H1 (cell line): Measurements from ENCODE around the gene TPPP2. TPM values are rescaled to one million over a fixed set of nuclear protein-coding genes. Genes with fewer than 3 reads are reported as not detected.
A peak's percentile ranks its signal among the peaks of the same experiment; 100 is the strongest.

Experiments used
- CTCF ChIA-PET: fragments of 300-600 bp; sonication (Branson Sonifier 250); formaldehyde crosslinking; loops from one replicate; lab custom pipeline; 2021; ENCODE audit not compliant: partially characterized antibody; lab: Charles Lee
- POLR2A ChIA-PET: fragments of 300-600 bp; sonication (Branson Sonifier 250); formaldehyde crosslinking; loops from one replicate; lab custom pipeline; 2021; ENCODE audit warnings: inconsistent platforms; ENCODE audit not compliant: partially characterized antibody; lab: Charles Lee
- DNase-seq, 2 experiments: peaks; one replicate each; pipeline versions ENCODE4 v3.0.0 to v3.0.0-alpha.2; 2010 to 2022; ENCODE audit warnings: low spot score in 2 of 2, low read depth in 1 of 2, mixed read lengths in 1 of 2
- FAIRE-seq: peaks from 2 replicates; lab custom pipeline; 2011; peaks lifted over from hg19 to GRCh38; lab: Jason Lieb, UNC
- H2AFZ ChIP-seq: 2 replicates; pipeline ENCODE4 v1.8.1; 2012; ENCODE audit warnings: low read length, inconsistent platforms
- H2AK5ac ChIP-seq: 2 replicates; pipeline ENCODE4 v1.6.1; 2013; ENCODE audit warnings: low read depth, low read length
- H2BK120ac ChIP-seq: replicated peaks from 2 replicates; pipeline ENCODE3; 2013; ENCODE audit warnings: low read depth, low read length, inconsistent platforms
- H2BK12ac ChIP-seq: 2 replicates; pipeline ENCODE4 v1.6.1; 2013; ENCODE audit warnings: low read depth, low read length
- H2BK15ac ChIP-seq: 2 replicates; pipeline ENCODE4 v1.6.1; 2013; ENCODE audit warnings: low read length
- H2BK20ac ChIP-seq: 2 replicates; pipeline ENCODE4 v1.6.1; 2013; ENCODE audit warnings: low read length
- H2BK5ac ChIP-seq: 2 replicates; pipeline ENCODE4 v1.6.1; 2013; ENCODE audit warnings: low read depth, low read length
- H3K14ac ChIP-seq: 2 replicates; pipeline ENCODE4 v1.6.1; 2013; ENCODE audit warnings: inconsistent platforms; ENCODE audit not compliant: insufficient read length
- H3K18ac ChIP-seq: 2 replicates; pipeline ENCODE4 v1.6.1; 2013; ENCODE audit warnings: low read length; ENCODE audit errors: extremely low read depth
- H3K23ac ChIP-seq: 2 replicates; pipeline ENCODE4 v1.6.1; 2013; ENCODE audit warnings: inconsistent platforms; ENCODE audit not compliant: insufficient read length
- H3K23me2 ChIP-seq: 2 replicates; pipeline ENCODE4 v1.6.1; 2013; ENCODE audit warnings: low read depth, low read length
- H3K27ac ChIP-seq: 2 replicates; pipeline ENCODE4 v1.6.1; 2011; ENCODE audit warnings: low read depth, low read length, inconsistent platforms
- H3K27me3 ChIP-seq, 4 experiments: replicated peaks in 1 of 4; 1 replicate in 1 of 4; 2 replicates in 3 of 4; pipeline versions ENCODE4 v1.6.1 to v1.8.1; 2011 to 2013; ENCODE audit warnings: low read length in 3 of 4, mild to moderate bottlenecking in 3 of 4, inconsistent platforms in 2 of 4, mixed read lengths in 2 of 4, moderate library complexity in 1 of 4; ENCODE audit not compliant: control insufficient read depth in 3 of 4, insufficient read depth in 3 of 4; ENCODE audit errors: extremely low read depth in 1 of 4
- H3K36me3 ChIP-seq, 4 experiments: 2 replicates each; pipeline versions ENCODE4 v1.6.1 to v1.8.1; 2011 to 2013; ENCODE audit warnings: mild to moderate bottlenecking in 4 of 4, low read length in 3 of 4, moderate library complexity in 2 of 4, control low read depth in 1 of 4, inconsistent platforms in 1 of 4; ENCODE audit not compliant: insufficient read depth in 4 of 4, control insufficient read depth in 2 of 4
- H3K4ac ChIP-seq: replicated peaks from 2 replicates; pipeline ENCODE3; 2013; ENCODE audit warnings: low read length, low read depth, mixed read lengths, inconsistent platforms; ENCODE audit not compliant: insufficient read length
- H3K4me1 ChIP-seq, 4 experiments: replicated peaks in 1 of 4; 1 replicate in 1 of 4; 2 replicates in 3 of 4; pipeline versions ENCODE4 v1.6.1 to v1.8.1; 2011 to 2013; ENCODE audit warnings: low read length in 3 of 4, inconsistent platforms in 2 of 4, mixed read lengths in 1 of 4; ENCODE audit not compliant: insufficient read depth in 4 of 4, control insufficient read depth in 3 of 4
- H3K4me2 ChIP-seq, 2 experiments: 2 replicates each; pipeline versions ENCODE4 v1.6.1 to v1.8.1; 2011 to 2013; ENCODE audit warnings: low read depth in 2 of 2, low read length in 2 of 2, control low read depth in 1 of 2, inconsistent platforms in 1 of 2, mild to moderate bottlenecking in 1 of 2; ENCODE audit not compliant: insufficient read depth in 1 of 2
- H3K4me3 ChIP-seq, 4 experiments: fragments of 200-600, 300-600 bp in 1 of 4; sonication (generic), shearing (Covaris generic), sonication (Bioruptor Twin) in 1 of 4; 2 replicates each; pipeline versions ENCODE4 v1.5.1 to v1.8.1; 2011 to 2016; ENCODE audit warnings: low read length in 4 of 4, low read depth in 3 of 4, control low read depth in 2 of 4, inconsistent platforms in 2 of 4, mild to moderate bottlenecking in 2 of 4, mixed read lengths in 1 of 4, moderate library complexity in 1 of 4; ENCODE audit not compliant: insufficient read depth in 2 of 4; ENCODE audit errors: extremely low read depth in 1 of 4
- H3K56ac ChIP-seq: replicated peaks from 2 replicates; pipeline ENCODE3; 2013; ENCODE audit warnings: low read depth, mild to moderate bottlenecking, mixed read lengths, low read length, inconsistent platforms; ENCODE audit not compliant: insufficient read length
- H3K79me1 ChIP-seq: 2 replicates; pipeline ENCODE4 v1.6.1; 2013; ENCODE audit warnings: low read depth, low read length, control low read depth
- H3K79me2 ChIP-seq, 2 experiments: 2 replicates each; pipeline versions ENCODE4 v1.6.1 to v1.8.1; 2012 to 2013; ENCODE audit warnings: low read length in 2 of 2, mild to moderate bottlenecking in 2 of 2, inconsistent platforms in 1 of 2; ENCODE audit not compliant: insufficient read depth in 2 of 2, control insufficient read depth in 1 of 2
- H3K9ac ChIP-seq, 4 experiments: replicated peaks in 1 of 4; 1 replicate in 1 of 4; 2 replicates in 3 of 4; pipeline versions ENCODE4 v1.6.1 to v1.8.1; 2011 to 2013; ENCODE audit warnings: low read depth in 3 of 4, low read length in 3 of 4, control low read depth in 2 of 4, mild to moderate bottlenecking in 2 of 4, moderate library complexity in 2 of 4, inconsistent platforms in 1 of 4; ENCODE audit errors: extremely low read depth in 1 of 4
- H3K9me3 ChIP-seq, 2 experiments: 2 replicates each; pipeline versions ENCODE4 v1.6.1 to v1.8.1; 2012 to 2013; ENCODE audit warnings: mild to moderate bottlenecking in 2 of 2, moderate library complexity in 2 of 2, control low read depth in 1 of 2, inconsistent platforms in 1 of 2, low read depth in 1 of 2, low read length in 1 of 2, mixed read lengths in 1 of 2; ENCODE audit not compliant: insufficient read depth in 2 of 2
- H4K20me1 ChIP-seq, 2 experiments: replicated peaks in 1 of 2; 2 replicates each; pipeline versions ENCODE3 to v1.8.1; 2011 to 2013; ENCODE audit warnings: inconsistent platforms in 2 of 2, low read length in 2 of 2, mild to moderate bottlenecking in 1 of 2; ENCODE audit not compliant: insufficient read depth in 2 of 2, control insufficient read depth in 1 of 2
- H4K5ac ChIP-seq: 2 replicates; pipeline ENCODE4 v1.6.1; 2013; ENCODE audit warnings: low read length, low read depth, mixed read lengths, inconsistent platforms; ENCODE audit not compliant: insufficient read length
- H4K8ac ChIP-seq: 2 replicates; pipeline ENCODE4 v1.8.0; 2013; ENCODE audit warnings: mild to moderate bottlenecking, moderate library complexity, low read length, inconsistent platforms; ENCODE audit not compliant: insufficient read depth; ENCODE audit errors: extremely low read depth
- H4K91ac ChIP-seq: replicated peaks from 2 replicates; pipeline ENCODE3; 2013; ENCODE audit warnings: low read length, mixed read lengths, inconsistent platforms; ENCODE audit not compliant: insufficient read length
- ASH2L ChIP-seq: fragments of 200-600, 300-600 bp; sonication (generic); IDR thresholded peaks from one replicate; pipeline ENCODE4 v1.7.1; 2017; ENCODE audit warnings: low read length
- BACH1 ChIP-seq: IDR thresholded peaks from 2 replicates; pipeline ENCODE4 v1.6.1; 2012; ENCODE audit warnings: low read length, improper control_type of control experiment
- CBX8 ChIP-seq: fragments of 300-800, 300-1000 bp; sonication (generic); IDR thresholded peaks from 2 replicates; pipeline ENCODE4 v1.7.1; 2016; ENCODE audit warnings: low read depth, low read length, borderline replicate concordance
- EP300 ChIP-seq, 2 experiments: IDR thresholded peaks; 1 replicate in 1 of 2; 2 replicates in 1 of 2; pipeline ENCODE4 v1.6.1; 2011 to 2012; ENCODE audit warnings: low read depth in 2 of 2, low read length in 2 of 2, mild to moderate bottlenecking in 2 of 2, borderline replicate concordance in 1 of 2, inconsistent platforms in 1 of 2, moderate library complexity in 1 of 2
- KDM4A ChIP-seq: IDR thresholded peaks from one replicate; pipeline ENCODE4 v1.7.1; 2012; ENCODE audit warnings: low read depth, mild to moderate bottlenecking, moderate library complexity, low read length, inconsistent platforms; ENCODE audit not compliant: severe bottlenecking
- KDM5A ChIP-seq: fragments of 200-600 bp; IDR thresholded peaks from 2 replicates; pipeline ENCODE4 v1.7.1; 2012; ENCODE audit warnings: mild to moderate bottlenecking, low read length, inconsistent platforms, mixed read lengths
- POLR2A ChIP-seq, 2 experiments: IDR thresholded peaks; 1 replicate in 1 of 2; 2 replicates in 1 of 2; pipeline ENCODE4 v1.6.1; 2011; ENCODE audit warnings: low read depth in 2 of 2, low read length in 2 of 2, mild to moderate bottlenecking in 2 of 2; ENCODE audit errors: control extremely low read depth in 1 of 2
- RBBP5 ChIP-seq: IDR thresholded peaks from 2 replicates; pipeline ENCODE4 v1.7.1; 2012; ENCODE audit warnings: low read depth, mild to moderate bottlenecking, inconsistent platforms, low read length, moderate library complexity, borderline replicate concordance
- SAP30 ChIP-seq: fragments of 300-600 bp; sonication (generic); IDR thresholded peaks from 2 replicates; pipeline ENCODE4 v1.7.1; 2012; ENCODE audit warnings: low read length, moderate library complexity, mild to moderate bottlenecking, inconsistent platforms; ENCODE audit not compliant: insufficient read depth, insufficient replicate concordance
- SIN3A ChIP-seq, 2 experiments: IDR thresholded peaks in 1 of 2; conservative IDR thresholded peaks in 1 of 2; 2 replicates each; pipeline ENCODE4 v1.6.1; 2011 to 2012; ENCODE audit warnings: low read length in 2 of 2, improper control_type of control experiment in 1 of 2, low read depth in 1 of 2, mild to moderate bottlenecking in 1 of 2
- YY1 ChIP-seq: IDR thresholded peaks from 2 replicates; pipeline ENCODE4 v1.6.1; 2011; ENCODE audit warnings: low read depth, mild to moderate bottlenecking, low read length
- ZNF274 ChIP-seq: IDR thresholded peaks from 2 replicates; pipeline ENCODE4 v1.7.0; 2012; ENCODE audit warnings: low read length, borderline replicate concordance; ENCODE audit errors: extremely low read depth
- WGBS, 2 experiments: shearing (Covaris generic) in 1 of 2; methylation state at CpG; one replicate each; pipeline versions ENCODE4 v1.1.6 to v1.1.7; 2013 to 2015; ENCODE audit warnings: low lambda C conversion rate in 2 of 2, mixed read lengths in 2 of 2, inconsistent platforms in 1 of 2, low coverage in 1 of 2, missing lambda C conversion rate in 1 of 2; ENCODE audit not compliant: insufficient replicate concordance in 2 of 2, insufficient coverage in 1 of 2, insufficient read length in 1 of 2; ENCODE audit errors: extremely low coverage in 1 of 2, missing lambda C conversion rate in 1 of 2; 5-methylcytosine and 5-hydroxymethylcytosine counted together
- long read RNA-seq, 2 experiments: library from RNA in 1 of 2; library from capped mRNA in 1 of 2; stranded (forward); transcript quantifications; one replicate each; pipeline ENCODE4 v2.0.0, GENCODE V29; 2021; ENCODE audit warnings: inconsistent platforms in 1 of 2
- polyA minus RNA-seq, 3 experiments: library from RNA; depleted of rRNA, polyadenylated mRNA; stranded (reverse); fragments of >200 nt; gene quantifications; 1 replicate in 2 of 3; 2 replicates in 1 of 3; pipeline ENCODE4 v1.2.3, GENCODE V29; 2011
- polyA plus RNA-seq, 7 experiments: library from polyadenylated mRNA; depleted of rRNA in 3 of 7; stranded (reverse) in 5 of 7; unstranded in 2 of 7; fragments of >200 nt in 5 of 7; fragments of 200-250 nt in 2 of 7; gene quantifications; 1 replicate in 5 of 7; 2 replicates in 1 of 7; 4 replicates in 1 of 7; pipeline versions ENCODE4 v1.2.1 to v1.2.3, GENCODE V29; 2011 to 2013; ENCODE audit warnings: missing spikeins in 2 of 7, mixed read lengths in 2 of 7
- total RNA-seq: library from RNA; stranded (reverse); fragmentation: NEBNext Ultra II Directional; extraction: Animal tissue kit (Norgen Biotek cat#: 25700); gene quantifications from 2 replicates; pipeline ENCODE4 v1.2.1, GENCODE V29; 2021

Gene TPPP2
- total RNA-seq (0.34 TPM in 1 of 2 replicates, not detected in the other), polyA plus RNA-seq (2011; rRNA removed) (not detected in 2 replicates), polyA minus RNA-seq (2011; rRNA and poly(A)+ RNA removed) (not detected in 2 replicates)
- polyA plus RNA-seq (2011; cell fraction: cytosol; rRNA removed), result 0.34 TPM
- 0.43 TPM for polyA plus RNA-seq (2011; cell fraction: nucleus; rRNA removed)
- not detected in 4 replicates for polyA plus RNA-seq (2012, experiment 1 of 2)
- not detected for polyA plus RNA-seq (2012, experiment 2 of 2)
- 0.14 TPM for polyA plus RNA-seq (2013, experiment 1 of 2)
- 0.13 TPM for polyA plus RNA-seq (2013, experiment 2 of 2)
- polyA minus RNA-seq (2011; cell fraction: cytosol; rRNA and poly(A)+ RNA removed), result not detected
- 0.90 TPM for polyA minus RNA-seq (2011; cell fraction: nucleus; rRNA and poly(A)+ RNA removed)
- long read RNA-seq, experiment 1, result 0 reads
- long read RNA-seq, experiment 2, result 0 reads

GRCh38 chr14:21029917-21030316 lies at the start of gene TPPP2:
TPPP2 (plus strand) TSS chr14:21030217; CDS start chr14:21030582, 365 bp downstream.
- no peak within 1 kb of the TSS for H2AFZ ChIP-seq
- no peak within 1 kb of the TSS for H2AK5ac ChIP-seq
- DNase-seq, result no peak
- no peaks in the 10 kb centered on the region for H4K20me1 ChIP-seq
- no peak within 1 kb of the TSS for H3K14ac ChIP-seq
- peaks cover 7% of the 10 kb centered on the region for H3K23me2 ChIP-seq
- peaks cover 4 to 14% (median 6%) of the 10 kb centered on the region in 4 experiments; a peak in 6 of 7 replicates for H3K4me1 ChIP-seq
- H3K79me2 ChIP-seq, result no peaks in the 10 kb centered on the region
- no peak within 1 kb of the TSS for H3K23ac ChIP-seq
- no peak within 1 kb of the TSS for H2BK5ac ChIP-seq
- H2BK12ac ChIP-seq, result no peak within 1 kb of the TSS
- no peak within 1 kb of the TSS for H3K4me2 ChIP-seq
- peaks cover 0 to 5% (median 1%) of the 10 kb centered on the region in 4 experiments; a peak in 3 of 7 replicates for H3K27me3 ChIP-seq
- CTCF ChIA-PET, result interaction anchor here (1.0 to 8.8 kb wide), 3 partner anchors 10 to 63 kb away, joined by 8 to 152 read pairs (median 8); no protein-coding TSS in a partner anchor
- no peak within 1 kb of the TSS for H2BK15ac ChIP-seq
- no peak within 1 kb of the TSS for H2BK120ac ChIP-seq
- WGBS, 2 experiments, result 81% methylated on average over 5 of the region's 5 CpGs; no CpG with 5 or more reads in 1 of the 2 experiments
- no peak within 1 kb of the TSS for H3K27ac ChIP-seq
- H3K18ac ChIP-seq, result no peak within 1 kb of the TSS
- H4K5ac ChIP-seq, result no peak within 1 kb of the TSS
- H3K56ac ChIP-seq, result no peak within 1 kb of the TSS
- H3K9me3 ChIP-seq, result no peaks in the 10 kb centered on the region
- H4K8ac ChIP-seq, result no peak within 1 kb of the TSS
- H3K4ac ChIP-seq, result no peak within 1 kb of the TSS
- H4K91ac ChIP-seq, result no peak within 1 kb of the TSS
- H3K9ac ChIP-seq, result 0 out of 7 replicates have a peak within 1 kb of the TSS, but pooled peaks of 1 of the 4 experiments have one; percentile 32
- H2BK20ac ChIP-seq, result no peak within 1 kb of the TSS
- POLR2A ChIA-PET, result interaction anchor here (1.1 kb wide), 1 partner anchor 10 kb away, joined by 3 read pairs; no protein-coding TSS in a partner anchor
- no peaks in the 10 kb centered on the region for H3K36me3 ChIP-seq
- H3K79me1 ChIP-seq, result no peaks in the 10 kb centered on the region
- H3K4me3 ChIP-seq, result no peak within 1 kb of the TSS
- no peak for FAIRE-seq
- no peak for TF ChIP-seq KDM4A
- TF ChIP-seq KDM5A, result no peak
- TF ChIP-seq SAP30, result no peak
- no peak for TF ChIP-seq BACH1
- TF ChIP-seq SIN3A (conservative IDR thresholded peaks at IDR 0.05 in 1 of 2, IDR thresholded peaks at IDR 0.05 in 1 of 2; ENCODE audit: low read depth in 1 of 2, low read length in 2 of 2), result no peak
- no peak for TF ChIP-seq YY1
- no peak for TF ChIP-seq ASH2L
- TF ChIP-seq POLR2A (IDR thresholded peaks at IDR 0.05; ENCODE audit: control extremely low read depth in 1 of 2, low read depth in 2 of 2, low read length in 2 of 2), result no peak
- TF ChIP-seq EP300 (IDR thresholded peaks at IDR 0.05; ENCODE audit: borderline replicate concordance in 1 of 2, low read depth in 2 of 2, low read length in 2 of 2), result no peak
- no peak for TF ChIP-seq CBX8
- no peak for TF ChIP-seq RBBP5
- TF ChIP-seq ZNF274, result no peak
